Ascending aorta (tissue), 2 donors: ENCODE results near the gene SMARCC2. TPM values are rescaled to one million over a fixed set of nuclear protein-coding genes. Genes with fewer than 3 reads are reported as not detected.

Source experiments
- DNase-seq, 2 donors: peaks; one replicate each; pipeline ENCODE4 v3.0.0-alpha.2; 2019; ENCODE audit warnings: low spot score in 2 of 2
- H3K27ac ChIP-seq, 2 donors: fragments of 200-600 bp; sonication (generic); one replicate each; pipeline ENCODE4 v1.5.1; 2016 to 2017; ENCODE audit warnings: mild to moderate bottlenecking in 1 of 2
- H3K27me3 ChIP-seq: fragments of 200-600 bp; sonication (generic); one replicate; pipeline ENCODE4 v1.5.1; 2017
- H3K36me3 ChIP-seq, 2 donors: fragments of 200-600 bp; sonication (generic); one replicate each; pipeline ENCODE4 v1.5.1; 2016
- H3K4me1 ChIP-seq, 2 donors: fragments of 200-600 bp; sonication (generic); one replicate each; pipeline ENCODE4 v1.5.1; 2016 to 2017; ENCODE audit warnings: mild to moderate bottlenecking in 1 of 2
- H3K4me3 ChIP-seq, 2 donors: fragments of 200-600 bp; sonication (generic); one replicate each; pipeline ENCODE4 v1.5.1; 2016 to 2017; ENCODE audit warnings: mild to moderate bottlenecking in 1 of 2
- H3K9me3 ChIP-seq, 2 donors: fragments of 200-600 bp; sonication (generic); one replicate each; pipeline ENCODE4 v1.5.1; 2016
- intact Hi-C: fragments of 100-400 bp; cut with DNase I; formaldehyde crosslinking; loops from one replicate; pipeline ENCODE4 v1.15.1; 2023
- total RNA-seq: library from RNA; depleted of rRNA; stranded (reverse); fragments of >200 nt; gene quantifications from one replicate; pipeline ENCODE4 v1.1.0, GENCODE V29; 2016
- TF ChIP-seq, protein P1 (sequence below), 3 experiments: fragments of 200-600 bp in 2 of 3; fragments of 450-650 bp in 1 of 3; sonication (generic) in 2 of 3; IDR thresholded peaks; one replicate each; pipeline ENCODE4 v1.5.1; 2016 to 2019; ENCODE audit warnings: antibody characterized with exemption in 3 of 3, mild to moderate bottlenecking in 1 of 3, moderate library complexity in 1 of 3

SMARCC2 gene
- total RNA-seq, 1 donor from 2014 or later = 53.9 TPM

DNA sequence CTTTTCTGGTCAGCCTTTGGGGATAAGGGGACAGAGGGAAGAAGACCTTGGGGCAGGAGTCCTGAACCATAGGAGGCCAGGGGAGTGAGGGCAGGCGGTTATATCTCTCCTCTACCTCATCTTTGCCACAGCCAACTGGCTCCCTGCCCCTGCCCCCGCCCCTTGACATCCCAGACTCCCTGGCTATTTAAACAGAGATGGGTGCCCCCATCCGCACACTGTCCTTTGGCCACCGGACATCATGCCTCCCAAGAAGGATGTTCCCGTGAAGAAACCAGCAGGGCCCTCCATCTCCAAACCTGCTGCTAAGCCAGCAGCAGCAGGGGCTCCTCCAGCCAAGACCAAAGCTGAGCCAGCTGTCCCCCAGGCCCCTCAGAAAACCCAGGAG lies 35.6 kb downstream of the SMARCC2 start:
- no peaks in the 10 kb centered on the region for H3K9me3 ChIP-seq
- H3K4me3 ChIP-seq = no peak overlapping the region
- no peak overlapping the region for H3K27ac ChIP-seq
- no peak for DNase-seq
- no peaks in the 10 kb centered on the region for H3K27me3 ChIP-seq
- H3K36me3 ChIP-seq = no peaks in the 10 kb centered on the region
- H3K4me1 ChIP-seq = peaks cover 0 to 25% of the 10 kb centered on the region in 2 donors
- intact Hi-C loops = no loop called here
- TF ChIP-seq, protein P1, sequence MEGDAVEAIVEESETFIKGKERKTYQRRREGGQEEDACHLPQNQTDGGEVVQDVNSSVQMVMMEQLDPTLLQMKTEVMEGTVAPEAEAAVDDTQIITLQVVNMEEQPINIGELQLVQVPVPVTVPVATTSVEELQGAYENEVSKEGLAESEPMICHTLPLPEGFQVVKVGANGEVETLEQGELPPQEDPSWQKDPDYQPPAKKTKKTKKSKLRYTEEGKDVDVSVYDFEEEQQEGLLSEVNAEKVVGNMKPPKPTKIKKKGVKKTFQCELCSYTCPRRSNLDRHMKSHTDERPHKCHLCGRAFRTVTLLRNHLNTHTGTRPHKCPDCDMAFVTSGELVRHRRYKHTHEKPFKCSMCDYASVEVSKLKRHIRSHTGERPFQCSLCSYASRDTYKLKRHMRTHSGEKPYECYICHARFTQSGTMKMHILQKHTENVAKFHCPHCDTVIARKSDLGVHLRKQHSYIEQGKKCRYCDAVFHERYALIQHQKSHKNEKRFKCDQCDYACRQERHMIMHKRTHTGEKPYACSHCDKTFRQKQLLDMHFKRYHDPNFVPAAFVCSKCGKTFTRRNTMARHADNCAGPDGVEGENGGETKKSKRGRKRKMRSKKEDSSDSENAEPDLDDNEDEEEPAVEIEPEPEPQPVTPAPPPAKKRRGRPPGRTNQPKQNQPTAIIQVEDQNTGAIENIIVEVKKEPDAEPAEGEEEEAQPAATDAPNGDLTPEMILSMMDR (IDR thresholded peaks at IDR 0.05) = no peak

DNA sequence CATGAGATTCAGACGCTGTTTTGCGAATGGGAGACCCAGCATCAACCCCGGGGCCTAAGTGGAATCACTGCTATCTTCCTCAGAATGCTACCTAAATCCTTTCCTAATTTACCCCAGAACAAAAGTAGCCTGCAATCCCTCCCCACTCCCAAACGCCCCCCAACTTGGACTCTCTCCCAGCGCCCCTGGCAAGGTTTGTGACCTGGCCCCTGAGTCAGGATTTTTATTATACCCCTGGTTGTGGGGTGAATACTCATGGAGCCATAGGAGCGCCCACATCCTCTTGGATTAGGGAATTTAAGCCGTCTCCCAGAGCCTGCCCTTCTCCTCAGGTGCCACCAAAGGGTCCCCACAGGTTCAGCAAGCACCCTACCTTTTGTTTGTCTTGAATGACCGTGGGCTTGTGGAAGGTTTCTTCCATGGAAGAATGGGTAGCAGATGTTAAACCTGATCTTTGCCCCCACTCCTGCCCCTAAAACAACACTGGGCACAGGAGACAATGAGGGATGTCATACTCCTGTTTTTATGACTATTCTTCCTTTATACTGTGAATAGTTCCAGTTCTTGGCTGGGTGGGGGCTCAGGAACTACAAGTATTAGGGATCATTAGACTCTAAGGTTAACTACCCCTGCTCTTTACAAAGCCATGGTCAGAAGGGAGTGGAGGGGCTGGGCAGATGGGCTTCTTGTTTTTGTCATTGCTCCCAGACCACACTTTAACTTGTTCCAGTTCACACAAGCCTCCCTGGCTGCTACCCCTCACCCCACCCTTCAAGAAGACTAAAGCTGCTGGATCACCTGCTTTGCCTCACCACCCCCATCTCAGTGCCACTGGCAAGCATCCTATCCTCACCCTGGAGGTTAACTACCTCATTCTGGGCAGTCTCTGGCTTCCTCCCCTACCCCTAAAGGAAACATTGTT lies 36.3 kb downstream of the SMARCC2 start:
- intact Hi-C loops = no loop called here
- TF ChIP-seq, protein P1 (IDR thresholded peaks at IDR 0.05) = no peak
- H3K27me3 ChIP-seq = no peaks in the 10 kb centered on the region
- peak overlapping the region; percentile 68 to 93 for H3K4me3 ChIP-seq
- DNase-seq = no peak
- no peaks in the 10 kb centered on the region for H3K9me3 ChIP-seq
- peak overlapping the region; percentile 86 to 91 for H3K27ac ChIP-seq
- H3K36me3 ChIP-seq = no peaks in the 10 kb centered on the region
- peaks cover 0 to 25% of the 10 kb centered on the region in 2 donors for H3K4me1 ChIP-seq

DNA sequence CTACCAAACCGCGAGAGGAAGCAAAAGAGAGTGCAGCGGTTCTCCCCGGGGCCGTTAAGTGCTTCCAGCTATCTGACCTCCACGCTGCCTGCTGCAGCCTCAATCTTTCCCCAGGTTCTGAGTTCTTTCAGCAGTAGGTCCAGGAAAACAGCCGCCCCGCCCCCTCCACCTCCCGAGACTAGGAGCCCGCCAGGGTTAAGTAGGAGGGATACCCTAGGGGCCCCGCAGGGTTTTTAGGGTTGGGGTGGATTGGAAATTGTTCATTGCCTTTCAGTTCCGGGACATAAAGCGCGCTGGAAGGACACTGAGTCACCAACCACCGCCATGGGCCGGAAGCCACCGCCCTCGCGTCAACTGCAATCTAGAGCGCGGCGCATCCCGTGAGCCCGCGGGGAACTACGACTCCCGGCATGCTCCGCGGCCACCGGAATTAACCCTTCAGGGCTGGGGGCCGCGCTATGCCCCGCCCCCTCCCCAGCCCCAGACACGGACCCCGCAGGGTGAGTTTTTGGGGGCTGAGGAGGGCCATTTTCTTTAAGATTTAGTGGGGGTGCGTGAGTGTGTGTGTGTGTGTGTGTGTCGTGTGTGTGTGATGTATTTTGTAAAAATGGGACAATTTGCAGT lies 37.0 kb downstream of the SMARCC2 start, which contains the start of gene MYL6B:
Gene MYL6B, plus strand, starts transcription at position 456 of the 624 bp plus-strand sequence. CDS start 1,332 bp downstream, outside the sequence.
- intact Hi-C loops = no loop called here
- H3K36me3 ChIP-seq = no peaks in the 10 kb centered on the region
- no peaks in the 10 kb centered on the region for H3K9me3 ChIP-seq
- DNase-seq = peak; percentile 69 to 96
- H3K27ac ChIP-seq = peak within 1 kb of the TSS; percentile 86 to 91
- TF ChIP-seq, protein P1 (IDR thresholded peaks at IDR 0.05) = no peak
- H3K4me1 ChIP-seq = peaks cover 0 to 24% of the 10 kb centered on the region in 2 donors
- peak within 1 kb of the TSS; percentile 68 to 93 for H3K4me3 ChIP-seq
- H3K27me3 ChIP-seq = no peaks in the 10 kb centered on the region

DNA sequence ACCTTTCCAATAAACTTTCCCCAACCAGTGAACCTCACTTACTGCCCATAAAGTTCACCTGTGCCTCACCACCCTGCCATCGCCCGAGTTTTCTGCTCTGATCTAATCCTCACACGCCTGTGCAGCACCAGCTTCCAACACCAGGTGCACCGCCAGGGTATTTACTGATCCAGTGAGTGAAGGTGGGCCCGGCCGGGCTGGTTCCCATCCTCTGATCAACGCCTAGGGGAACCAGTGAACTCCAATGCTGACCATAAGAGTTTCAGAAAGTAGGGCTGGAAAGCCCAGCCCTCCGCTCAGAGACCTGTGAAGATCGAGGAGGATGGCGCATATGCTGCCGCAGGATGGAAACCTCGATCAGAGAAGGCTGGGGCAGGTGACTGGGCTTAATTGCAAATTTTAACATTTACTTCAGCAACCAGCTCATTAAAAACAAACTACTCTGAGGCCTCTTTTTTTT lies 37.6 kb downstream of the SMARCC2 start:
- Histone ChIP-seq H3K4me1 (peaks cover 0 to 21% of the 10 kb centered on the region in 2 donors), H3K27me3 (no peaks in the 10 kb centered on the region), H3K9me3 (no peaks in the 10 kb centered on the region), H3K36me3 (no peaks in the 10 kb centered on the region), H3K27ac (peak overlapping the region; percentile 86 to 91), H3K4me3 (peak overlapping the region; percentile 68 to 93)
- DNase-seq = peak in 1 of 2 donors; percentile 77
- intact Hi-C loops = no loop called here
- TF ChIP-seq, protein P1 (IDR thresholded peaks at IDR 0.05) = peak; percentile 26 to 55 (median 28)

DNA sequence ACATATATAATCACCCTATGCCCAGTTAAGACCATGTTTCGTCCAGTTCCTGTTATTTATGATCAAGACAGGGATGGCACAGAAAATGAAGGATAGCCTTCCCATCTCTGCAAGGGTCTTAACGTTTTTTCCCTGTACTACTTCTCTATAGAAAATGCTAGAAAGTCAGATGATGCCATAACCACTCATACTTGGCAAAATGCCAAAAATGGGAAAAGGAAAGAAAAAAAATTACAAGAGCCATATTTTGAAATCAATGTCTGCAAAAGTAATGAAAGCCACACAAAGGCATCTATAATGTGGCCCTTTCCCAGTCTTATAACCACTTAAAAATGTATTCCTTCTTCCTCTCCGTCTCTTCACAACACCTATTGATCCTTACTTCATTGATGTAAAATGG lies 38.7 kb downstream of the SMARCC2 start:
- no peak overlapping the region for H3K27ac ChIP-seq
- intact Hi-C loops = no loop called here
- H3K4me1 ChIP-seq = peaks cover 0 to 21% of the 10 kb centered on the region in 2 donors
- H3K36me3 ChIP-seq = no peaks in the 10 kb centered on the region
- H3K4me3 ChIP-seq = no peak overlapping the region
- TF ChIP-seq, protein P1 (IDR thresholded peaks at IDR 0.05) = no peak
- no peaks in the 10 kb centered on the region for H3K9me3 ChIP-seq
- no peak for DNase-seq
- no peaks in the 10 kb centered on the region for H3K27me3 ChIP-seq
